Vein endothelial cell (primary cell): ENCODE results near the gene SPOCK2. TPM values are rescaled to one million over a fixed set of nuclear protein-coding genes. Genes with fewer than 3 reads are reported as not detected.

ENCODE experiments used
- total RNA-seq: library from RNA; depleted of rRNA; stranded (reverse); fragments of >200 nt; gene quantifications from 2 replicates; pipeline ENCODE4 v1.2.3, GENCODE V29; 2012

SPOCK2 gene, protein sequence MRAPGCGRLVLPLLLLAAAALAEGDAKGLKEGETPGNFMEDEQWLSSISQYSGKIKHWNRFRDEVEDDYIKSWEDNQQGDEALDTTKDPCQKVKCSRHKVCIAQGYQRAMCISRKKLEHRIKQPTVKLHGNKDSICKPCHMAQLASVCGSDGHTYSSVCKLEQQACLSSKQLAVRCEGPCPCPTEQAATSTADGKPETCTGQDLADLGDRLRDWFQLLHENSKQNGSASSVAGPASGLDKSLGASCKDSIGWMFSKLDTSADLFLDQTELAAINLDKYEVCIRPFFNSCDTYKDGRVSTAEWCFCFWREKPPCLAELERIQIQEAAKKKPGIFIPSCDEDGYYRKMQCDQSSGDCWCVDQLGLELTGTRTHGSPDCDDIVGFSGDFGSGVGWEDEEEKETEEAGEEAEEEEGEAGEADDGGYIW
- total RNA-seq = 0.96 and 0.98 TPM in 2 replicates

DNA sequence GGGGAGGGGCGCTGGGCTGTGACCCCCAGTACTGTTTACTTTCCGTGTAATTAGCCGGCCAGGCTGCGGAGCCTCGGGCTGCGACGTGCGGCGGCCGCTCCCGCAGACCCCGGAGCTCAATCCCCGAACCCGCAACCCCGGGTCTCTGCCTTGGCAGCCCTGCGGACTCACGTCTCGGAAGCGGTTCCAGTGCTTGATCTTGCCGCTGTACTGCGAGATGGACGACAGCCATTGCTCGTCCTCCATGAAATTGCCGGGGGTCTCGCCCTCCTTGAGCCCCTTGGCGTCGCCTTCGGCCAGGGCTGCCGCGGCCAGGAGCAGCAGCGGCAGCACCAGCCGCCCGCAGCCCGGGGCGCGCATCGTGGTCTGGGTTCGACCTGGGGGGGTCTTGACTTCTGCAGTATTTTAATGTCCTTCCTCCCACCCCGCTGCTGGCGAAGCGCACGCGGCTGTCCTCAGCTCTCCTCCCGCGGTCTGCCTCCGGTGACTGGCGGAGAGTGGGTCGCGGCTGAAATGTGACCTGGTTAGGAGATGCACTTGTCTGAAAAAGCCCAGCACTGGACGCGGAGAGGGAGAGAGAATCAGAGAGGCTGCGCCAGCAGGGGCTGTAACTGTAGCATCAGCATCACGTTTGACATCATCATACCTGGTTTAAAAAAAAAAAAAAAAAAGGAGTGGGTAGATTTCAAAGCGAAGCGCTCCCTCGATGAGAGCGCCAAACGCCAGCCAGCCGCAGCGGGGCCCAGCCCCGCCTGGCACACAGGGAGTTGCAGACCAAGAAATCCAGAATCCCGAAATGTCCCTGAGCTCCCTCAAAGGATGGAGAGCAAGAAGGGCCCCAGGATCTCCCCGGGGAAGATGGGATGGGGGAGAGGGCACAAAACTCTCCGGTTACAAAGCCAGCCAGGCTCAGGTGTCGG is at the start of gene SPOCK2:
TSS of gene SPOCK2 (minus strand) at position 583 of the 920 bp plus-strand sequence. CDS start at position 360, 223 bp downstream.

Other genes with a start within 250 kb of the SPOCK2 start
- 651 and 740 TPM in 2 replicates for gene PSAP, start 237.3 kb downstream of the SPOCK2 start, total RNA-seq
- 8.2 and 12.7 TPM in 2 replicates for gene CHST3, start 124.2 kb downstream of the SPOCK2 start, total RNA-seq
- gene ANAPC16, start 127.5 kb upstream of the SPOCK2 start, total RNA-seq = 44.4 and 45.1 TPM in 2 replicates
- gene ASCC1, start 127.7 kb upstream of the SPOCK2 start, total RNA-seq = 31.2 and 31.7 TPM in 2 replicates
- 75.0 and 252 TPM in 2 replicates for gene DDIT4, start 185.4 kb upstream of the SPOCK2 start, total RNA-seq